ENCODE measurements around the gene KCND2.

The KCND2 gene

GRCh38 chr7:120645966-120646365, 373.0 kb downstream of the KCND2 start:
- TF ChIP-seq CTCF (IDR thresholded peaks at IDR 0.05; ENCODE audit: low read depth, low read length): no peak
- DNase-seq (ENCODE audit: low read depth in 2 of 2): no peak
- no peak overlapping the region for H3K4me3 ChIP-seq (replicated peaks in 1 of 2; ENCODE audit: low read depth in 2 of 2, low read length in 2 of 2)

DNA sequence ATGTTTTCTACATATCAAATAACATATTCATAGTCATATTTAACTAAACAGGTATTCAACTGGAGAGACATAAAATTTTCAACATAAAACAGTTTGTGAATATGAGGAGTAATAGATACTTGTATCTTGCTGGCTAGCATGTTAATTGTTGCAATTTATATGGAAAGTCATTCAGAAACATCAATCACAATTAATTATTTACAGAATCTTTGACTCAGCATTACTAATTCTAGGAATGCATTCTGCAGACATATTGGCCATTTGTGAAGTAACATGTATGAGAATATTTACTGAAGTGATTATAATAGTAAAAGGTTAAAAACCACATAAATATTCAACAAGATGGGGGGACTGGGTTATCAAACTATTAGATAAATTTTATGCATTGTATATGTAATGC, 381.3 kb downstream of the KCND2 start:
- TF ChIP-seq CTCF (IDR thresholded peaks at IDR 0.05; ENCODE audit: low read depth, low read length): no peak
- no peak for DNase-seq (ENCODE audit: low read depth in 2 of 2)

DNA sequence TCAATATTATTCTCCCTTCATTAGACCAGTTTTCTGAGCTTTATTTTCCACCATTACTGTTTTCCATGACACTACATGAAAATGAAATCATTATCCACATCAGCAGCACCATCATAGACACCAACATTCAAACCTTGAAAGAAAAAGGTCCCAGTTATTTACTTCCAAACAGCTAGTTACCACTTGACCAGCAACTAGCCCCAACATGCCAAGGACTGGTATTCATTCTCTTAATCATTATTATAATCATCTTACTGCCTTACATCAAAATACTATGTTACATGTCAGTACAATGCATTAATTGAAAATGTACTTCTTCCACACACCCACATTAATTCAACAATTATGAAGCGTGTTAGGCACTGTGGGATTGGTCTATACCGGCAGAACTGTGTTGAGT, 385.5 kb downstream of the KCND2 start:
- H3K4me3 ChIP-seq (replicated peaks in 1 of 2; ENCODE audit: low read depth in 2 of 2, low read length in 2 of 2): no peak overlapping the region
- TF ChIP-seq CTCF (IDR thresholded peaks at IDR 0.05; ENCODE audit: low read depth, low read length): no peak
- DNase-seq (ENCODE audit: low read depth in 2 of 2): no peak

More for the DNA sequence above, 381.3 kb downstream of the KCND2 start:
- H3K4me3 ChIP-seq (replicated peaks in 1 of 2; ENCODE audit: low read depth in 2 of 2, low read length in 2 of 2): no peak overlapping the region

- no peak for DNase-seq (ENCODE audit: low read depth in 2 of 2)
- TF ChIP-seq CTCF (IDR thresholded peaks at IDR 0.05; ENCODE audit: low read depth, low read length): no peak
- no peak overlapping the region for H3K4me3 ChIP-seq (replicated peaks in 1 of 2; ENCODE audit: low read depth in 2 of 2, low read length in 2 of 2)
These were observed 389.3 kb downstream of the KCND2 start for GRCh38 chr7:120662291-120662690.

DNA sequence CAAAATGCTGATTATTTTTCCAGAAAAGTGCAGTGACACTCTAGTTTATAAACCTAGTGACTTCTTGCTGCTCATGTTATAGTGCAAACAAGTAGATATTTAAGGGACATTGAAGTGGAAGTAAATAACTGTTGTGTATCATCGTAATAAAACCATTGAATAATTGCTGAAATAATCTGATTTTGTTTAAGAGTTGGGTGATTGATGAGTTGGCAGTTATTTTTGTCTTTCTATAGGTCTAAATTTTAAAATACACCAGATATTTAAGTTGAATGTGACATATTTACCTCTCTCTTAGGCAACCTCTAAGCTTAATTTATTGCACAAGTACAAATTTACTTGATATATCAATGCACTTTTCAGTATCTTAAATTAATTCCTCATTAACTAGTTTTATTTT, 392.1 kb downstream of the KCND2 start:
- H3K4me3 ChIP-seq (replicated peaks in 1 of 2; ENCODE audit: low read depth in 2 of 2, low read length in 2 of 2): no peak overlapping the region
- TF ChIP-seq CTCF (IDR thresholded peaks at IDR 0.05; ENCODE audit: low read depth, low read length): no peak
- no peak for DNase-seq (ENCODE audit: low read depth in 2 of 2)

- no peak for TF ChIP-seq CTCF (IDR thresholded peaks at IDR 0.05; ENCODE audit: low read depth, low read length)
- H3K4me3 ChIP-seq (replicated peaks in 1 of 2; ENCODE audit: low read depth in 2 of 2, low read length in 2 of 2): no peak overlapping the region
- DNase-seq (ENCODE audit: low read depth in 2 of 2): no peak
These were observed 402.1 kb downstream of the KCND2 start for GRCh38 chr7:120675076-120675475.

DNA sequence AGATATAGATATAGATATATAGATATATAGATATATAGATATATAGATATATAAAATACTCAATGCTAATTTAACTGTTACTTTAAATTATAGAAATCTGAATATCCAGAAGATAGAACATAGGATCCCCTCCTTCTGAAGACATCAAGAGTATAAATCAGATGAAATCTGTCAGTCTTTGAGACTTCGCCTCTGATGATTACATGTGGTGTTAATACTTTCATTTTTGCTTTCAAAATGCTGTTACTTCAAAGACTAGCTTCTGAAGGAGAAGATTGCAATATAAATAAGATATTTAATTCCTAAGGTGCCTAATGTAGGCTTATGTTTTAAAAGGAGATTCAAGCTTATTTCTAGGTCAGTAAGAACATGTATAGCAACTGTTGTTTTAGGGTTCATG, 404.6 kb downstream of the KCND2 start:
- DNase-seq (ENCODE audit: low read depth in 2 of 2): no peak
- no peak for TF ChIP-seq CTCF (IDR thresholded peaks at IDR 0.05; ENCODE audit: low read depth, low read length)
- no peak overlapping the region for H3K4me3 ChIP-seq (replicated peaks in 1 of 2; ENCODE audit: low read depth in 2 of 2, low read length in 2 of 2)
